ENCODE measurements around the gene VSTM1. TPM values are rescaled to one million over a fixed set of nuclear protein-coding genes. Genes with fewer than 3 reads are reported as not detected.

VSTM1 gene
- total RNA-seq, 2 donors from 2014 or later = not detected

DNA sequence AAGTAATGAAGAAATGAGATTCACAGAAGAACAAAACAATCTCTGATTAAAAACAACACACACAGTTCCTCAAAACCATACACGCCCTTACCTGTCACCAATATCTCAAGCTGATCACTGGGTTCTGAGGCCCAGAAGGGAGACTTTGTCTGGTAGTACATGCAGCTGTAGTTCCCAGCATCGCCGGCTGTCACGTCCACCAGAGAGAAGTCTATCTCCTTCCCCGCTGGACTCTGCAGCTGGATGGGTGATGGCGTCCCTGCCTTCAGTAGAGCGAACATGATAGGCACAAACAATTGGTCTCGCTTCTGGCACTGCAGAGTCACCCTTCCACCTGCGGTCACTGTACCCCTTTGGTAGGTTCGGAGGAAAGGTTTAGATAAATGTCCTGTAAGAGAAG, 10.1 kb upstream of the VSTM1 start:
- H3K36me3 Mint-ChIP-seq (ENCODE audit: low read depth) = no peaks in the 10 kb centered on the region
- no peak overlapping the region for H3K27ac Mint-ChIP-seq
- no peak for DNase-seq
- no peaks in the 10 kb centered on the region for H3K9me3 Mint-ChIP-seq
- no peak overlapping the region for H3K9ac ChIP-seq (ENCODE audit: extremely low read depth, low read length, poor library complexity, severe bottlenecking)
- no peaks in the 10 kb centered on the region for H3K27me3 ChIP-seq (ENCODE audit: control insufficient read depth, insufficient read depth, low read length, poor library complexity, severe bottlenecking)
- H3K36me3 ChIP-seq (ENCODE audit: control insufficient read depth, insufficient read depth, low read length) = no peaks in the 10 kb centered on the region
- 93 to 94% methylated on average over 5 to 10 of the region's 10 CpGs for WGBS, 2 experiments (ENCODE audit: insufficient coverage in 1 of 2, insufficient read length in 1 of 2)
- peaks cover 7% of the 10 kb centered on the region for H3K27me3 Mint-ChIP-seq (ENCODE audit: insufficient read depth)
- TF ChIP-seq, protein P1, sequence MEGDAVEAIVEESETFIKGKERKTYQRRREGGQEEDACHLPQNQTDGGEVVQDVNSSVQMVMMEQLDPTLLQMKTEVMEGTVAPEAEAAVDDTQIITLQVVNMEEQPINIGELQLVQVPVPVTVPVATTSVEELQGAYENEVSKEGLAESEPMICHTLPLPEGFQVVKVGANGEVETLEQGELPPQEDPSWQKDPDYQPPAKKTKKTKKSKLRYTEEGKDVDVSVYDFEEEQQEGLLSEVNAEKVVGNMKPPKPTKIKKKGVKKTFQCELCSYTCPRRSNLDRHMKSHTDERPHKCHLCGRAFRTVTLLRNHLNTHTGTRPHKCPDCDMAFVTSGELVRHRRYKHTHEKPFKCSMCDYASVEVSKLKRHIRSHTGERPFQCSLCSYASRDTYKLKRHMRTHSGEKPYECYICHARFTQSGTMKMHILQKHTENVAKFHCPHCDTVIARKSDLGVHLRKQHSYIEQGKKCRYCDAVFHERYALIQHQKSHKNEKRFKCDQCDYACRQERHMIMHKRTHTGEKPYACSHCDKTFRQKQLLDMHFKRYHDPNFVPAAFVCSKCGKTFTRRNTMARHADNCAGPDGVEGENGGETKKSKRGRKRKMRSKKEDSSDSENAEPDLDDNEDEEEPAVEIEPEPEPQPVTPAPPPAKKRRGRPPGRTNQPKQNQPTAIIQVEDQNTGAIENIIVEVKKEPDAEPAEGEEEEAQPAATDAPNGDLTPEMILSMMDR (conservative IDR thresholded peaks at IDR 0.05) = no peak
- H3K4me3 Mint-ChIP-seq = no peak overlapping the region
- H3K27ac ChIP-seq (ENCODE audit: low read depth, low read length) = no peak overlapping the region
- no peaks in the 10 kb centered on the region for H3K4me1 Mint-ChIP-seq
- no peaks in the 10 kb centered on the region for H3K4me1 ChIP-seq (ENCODE audit: control insufficient read depth, insufficient read depth, low read length)
- no peak overlapping the region for H3K4me3 ChIP-seq (ENCODE audit: low read length)
- H3K9me3 ChIP-seq (ENCODE audit: control insufficient read depth, low read length) = no peaks in the 10 kb centered on the region

DNA sequence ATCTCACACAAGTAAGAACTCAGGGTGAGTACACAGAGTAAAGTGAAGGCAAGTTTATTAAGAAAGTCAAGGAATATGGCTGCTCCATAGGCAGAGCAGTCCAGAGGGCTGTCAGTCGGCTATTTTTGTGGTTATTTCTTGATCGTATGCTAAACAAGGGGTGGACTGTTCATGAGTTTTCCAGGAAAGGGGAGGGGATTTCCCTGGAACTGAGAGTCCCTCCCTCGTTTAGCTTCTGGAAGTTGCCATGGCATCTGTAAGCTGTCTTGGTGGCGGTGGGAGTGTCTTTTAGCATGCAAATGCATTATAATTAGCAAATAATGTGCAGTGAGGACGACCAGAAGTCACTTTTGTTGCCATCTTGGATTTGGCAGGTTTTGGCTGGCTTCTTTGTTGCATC, 5.8 kb upstream of the VSTM1 start:
- H3K36me3 Mint-ChIP-seq (ENCODE audit: low read depth) = no peaks in the 10 kb centered on the region
- no peaks in the 10 kb centered on the region for H3K9me3 Mint-ChIP-seq
- H3K9ac ChIP-seq (ENCODE audit: extremely low read depth, low read length, poor library complexity, severe bottlenecking) = no peak overlapping the region
- 95 to 97% methylated on average over 4 to 5 of the region's 5 CpGs for WGBS, 2 experiments (ENCODE audit: insufficient coverage in 1 of 2, insufficient read length in 1 of 2)
- H3K4me3 ChIP-seq (ENCODE audit: low read length) = no peak overlapping the region
- no peak overlapping the region for H3K27ac Mint-ChIP-seq
- H3K4me1 ChIP-seq (ENCODE audit: control insufficient read depth, insufficient read depth, low read length) = no peaks in the 10 kb centered on the region
- H3K27me3 ChIP-seq (ENCODE audit: control insufficient read depth, insufficient read depth, low read length, poor library complexity, severe bottlenecking) = no peaks in the 10 kb centered on the region
- H3K4me1 Mint-ChIP-seq = no peaks in the 10 kb centered on the region
- no peak overlapping the region for H3K27ac ChIP-seq (ENCODE audit: low read depth, low read length)
- no peak overlapping the region for H3K4me3 Mint-ChIP-seq
- no peaks in the 10 kb centered on the region for H3K36me3 ChIP-seq (ENCODE audit: control insufficient read depth, insufficient read depth, low read length)
- H3K9me3 ChIP-seq (ENCODE audit: control insufficient read depth, low read length) = no peaks in the 10 kb centered on the region
- TF ChIP-seq, protein P1 (conservative IDR thresholded peaks at IDR 0.05) = no peak
- peaks cover 2% of the 10 kb centered on the region for H3K27me3 Mint-ChIP-seq (ENCODE audit: insufficient read depth)
- no peak for DNase-seq

DNA sequence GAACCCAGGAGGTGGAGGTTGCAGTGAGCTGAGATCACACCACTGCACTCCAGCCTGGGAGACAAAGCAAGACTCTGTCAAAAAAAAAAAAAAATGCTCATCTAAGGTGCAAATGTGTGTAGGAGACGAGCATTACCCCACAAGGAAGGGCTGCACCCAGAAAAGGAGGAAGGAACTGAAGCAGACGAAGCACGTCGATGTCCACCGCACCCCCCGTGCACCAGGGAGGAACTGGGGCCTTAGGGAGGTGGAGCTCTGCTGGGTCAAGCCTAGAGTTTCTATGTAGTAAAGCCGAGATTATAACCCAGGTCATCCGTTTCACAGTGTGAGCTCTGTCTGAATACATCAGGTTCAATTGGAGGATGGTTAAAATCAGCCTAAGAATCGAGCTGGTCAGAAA, 1.1 kb downstream of the VSTM1 start:
- DNase-seq = no peak
- H3K27ac Mint-ChIP-seq = no peak overlapping the region
- no peaks in the 10 kb centered on the region for H3K4me1 ChIP-seq (ENCODE audit: control insufficient read depth, insufficient read depth, low read length)
- H3K9me3 Mint-ChIP-seq = no peaks in the 10 kb centered on the region
- no peaks in the 10 kb centered on the region for H3K36me3 ChIP-seq (ENCODE audit: control insufficient read depth, insufficient read depth, low read length)
- no peak overlapping the region for H3K4me3 Mint-ChIP-seq
- no peaks in the 10 kb centered on the region for H3K36me3 Mint-ChIP-seq (ENCODE audit: low read depth)
- H3K9ac ChIP-seq (ENCODE audit: extremely low read depth, low read length, poor library complexity, severe bottlenecking) = no peak overlapping the region
- peaks cover 4% of the 10 kb centered on the region for H3K27me3 Mint-ChIP-seq (ENCODE audit: insufficient read depth)
- TF ChIP-seq, protein P1 (conservative IDR thresholded peaks at IDR 0.05) = no peak
- no peaks in the 10 kb centered on the region for H3K9me3 ChIP-seq (ENCODE audit: control insufficient read depth, low read length)
- no peak overlapping the region for H3K4me3 ChIP-seq (ENCODE audit: low read length)
- WGBS, 2 experiments (ENCODE audit: insufficient coverage in 1 of 2, insufficient read length in 1 of 2) = 93 to 96% methylated on average over 8 to 9 of the region's 9 CpGs
- H3K4me1 Mint-ChIP-seq = no peaks in the 10 kb centered on the region
- H3K27me3 ChIP-seq (ENCODE audit: control insufficient read depth, insufficient read depth, low read length, poor library complexity, severe bottlenecking) = no peaks in the 10 kb centered on the region
- no peak overlapping the region for H3K27ac ChIP-seq (ENCODE audit: low read depth, low read length)

Measured in endodermal cell (in vitro differentiated cells).